Measurements from ENCODE around the gene RPL31.
A peak's percentile ranks its signal among the peaks of the same experiment; 100 is the strongest.

RPL31 gene

DNA sequence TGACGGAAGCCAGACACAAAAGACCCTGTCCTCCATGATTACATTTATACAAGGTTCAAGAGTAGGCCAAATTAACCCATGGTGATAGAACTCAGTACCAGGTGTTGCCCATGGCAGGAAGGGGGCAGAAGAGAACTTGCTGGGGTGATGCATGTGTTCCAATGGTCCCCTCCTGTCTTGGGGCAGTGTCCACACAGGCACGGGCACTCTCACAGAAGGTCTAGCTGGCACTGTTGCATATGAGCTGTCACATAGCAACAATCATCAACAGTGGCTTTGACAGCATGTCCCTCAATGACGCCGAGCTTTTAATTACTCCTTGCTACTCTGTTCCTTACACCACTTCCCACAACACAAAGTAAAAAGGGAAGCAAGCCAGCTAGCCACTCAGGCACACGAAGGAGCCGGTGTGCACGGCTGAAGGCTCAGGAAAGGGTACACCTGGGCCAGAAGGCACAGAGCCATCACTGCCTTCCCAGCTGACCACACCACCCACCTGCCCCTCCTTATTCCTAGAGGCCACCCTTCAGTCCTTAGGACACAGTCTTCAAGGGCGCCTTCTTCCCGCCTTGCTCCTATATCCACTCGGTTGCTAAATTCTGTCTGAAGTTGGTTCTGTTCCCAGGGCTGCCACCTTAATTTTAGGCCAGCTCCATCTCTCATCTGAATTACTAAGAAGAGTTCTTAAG lies 28.9 kb downstream of the RPL31 start:
- no peak for DNase-seq (ENCODE audit: low read depth, low spot score)
- ChIA-PET POLR2A (no interaction called here), CTCF (interaction anchor here (1.1 to 4.4 kb wide), 4 partner anchors 12 to 301 kb away, joined by 3 to 19 read pairs (median 6); no protein-coding TSS in a partner anchor)
- no peak overlapping the region for H3K4me3 ChIP-seq (ENCODE audit: low read depth, low read length)
- TF ChIP-seq, protein P1, sequence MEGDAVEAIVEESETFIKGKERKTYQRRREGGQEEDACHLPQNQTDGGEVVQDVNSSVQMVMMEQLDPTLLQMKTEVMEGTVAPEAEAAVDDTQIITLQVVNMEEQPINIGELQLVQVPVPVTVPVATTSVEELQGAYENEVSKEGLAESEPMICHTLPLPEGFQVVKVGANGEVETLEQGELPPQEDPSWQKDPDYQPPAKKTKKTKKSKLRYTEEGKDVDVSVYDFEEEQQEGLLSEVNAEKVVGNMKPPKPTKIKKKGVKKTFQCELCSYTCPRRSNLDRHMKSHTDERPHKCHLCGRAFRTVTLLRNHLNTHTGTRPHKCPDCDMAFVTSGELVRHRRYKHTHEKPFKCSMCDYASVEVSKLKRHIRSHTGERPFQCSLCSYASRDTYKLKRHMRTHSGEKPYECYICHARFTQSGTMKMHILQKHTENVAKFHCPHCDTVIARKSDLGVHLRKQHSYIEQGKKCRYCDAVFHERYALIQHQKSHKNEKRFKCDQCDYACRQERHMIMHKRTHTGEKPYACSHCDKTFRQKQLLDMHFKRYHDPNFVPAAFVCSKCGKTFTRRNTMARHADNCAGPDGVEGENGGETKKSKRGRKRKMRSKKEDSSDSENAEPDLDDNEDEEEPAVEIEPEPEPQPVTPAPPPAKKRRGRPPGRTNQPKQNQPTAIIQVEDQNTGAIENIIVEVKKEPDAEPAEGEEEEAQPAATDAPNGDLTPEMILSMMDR (IDR thresholded peaks at IDR 0.05; ENCODE audit: insufficient read depth, low read length, missing control alignments) = no peak

- CTCF ChIA-PET = interaction anchor here (1.0 to 4.4 kb wide), 6 partner anchors 15 to 302 kb away, joined by 3 to 19 read pairs (median 6); no protein-coding TSS in a partner anchor
- no peak overlapping the region for H3K4me3 ChIP-seq (ENCODE audit: low read depth, low read length)
- POLR2A ChIA-PET = no interaction called here
- no peak for DNase-seq (ENCODE audit: low read depth, low spot score)
- TF ChIP-seq, protein P1 (IDR thresholded peaks at IDR 0.05; ENCODE audit: insufficient read depth, low read length, missing control alignments) = no peak
These were observed 30.1 kb downstream of the RPL31 start for GRCh38 chr2:101032084-101032776.

GRCh38 chr2:101036562-101036961 lies 34.5 kb downstream of the RPL31 start:
- CTCF ChIA-PET = interaction anchor here (0.6 to 5.3 kb wide), 30 partner anchors 9 to 430 kb away, joined by 3 to 132 read pairs (median 6); partner anchors contain the start of gene TBC1D8
- no peak overlapping the region for H3K4me3 ChIP-seq (ENCODE audit: low read depth, low read length)
- DNase-seq (ENCODE audit: low read depth, low spot score) = no peak
- TF ChIP-seq, protein P1 (IDR thresholded peaks at IDR 0.05; ENCODE audit: insufficient read depth, low read length, missing control alignments) = peak; percentile 49
- POLR2A ChIA-PET = no interaction called here

DNA sequence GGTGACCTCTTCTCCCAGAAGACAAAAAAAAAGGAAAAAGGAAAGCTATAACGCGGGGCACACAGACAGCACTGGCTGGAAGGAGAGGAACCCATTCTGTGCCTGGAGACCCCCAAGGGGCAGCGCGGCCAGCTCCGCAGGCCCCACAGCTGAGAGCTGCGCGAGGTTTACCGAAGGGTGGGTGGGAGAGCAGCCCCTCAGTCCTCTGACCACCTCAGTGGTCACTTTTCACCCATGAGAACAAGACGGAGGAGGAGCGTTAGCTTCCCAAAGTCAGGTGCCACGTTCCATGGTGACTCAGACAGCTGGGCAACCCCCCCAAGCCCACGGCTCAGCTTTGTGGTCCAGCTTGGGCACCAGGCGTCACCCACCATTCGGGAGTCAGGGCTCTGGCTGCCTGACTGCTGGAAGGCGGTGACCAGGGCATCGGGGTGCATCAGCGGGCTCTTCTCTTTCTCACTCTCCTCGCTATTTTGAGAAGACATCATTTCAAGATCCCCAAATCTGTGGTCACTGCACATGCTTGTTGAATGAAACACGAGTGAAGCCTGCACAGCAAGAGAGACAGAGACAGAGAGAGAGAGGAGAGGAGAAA lies 35.2 kb downstream of the RPL31 start:
- ChIA-PET CTCF (interaction anchor here (0.6 to 5.3 kb wide), 29 partner anchors 8 to 431 kb away, joined by 3 to 132 read pairs (median 5); partner anchors contain the start of gene TBC1D8), POLR2A (no interaction called here)
- H3K4me3 ChIP-seq (ENCODE audit: low read depth, low read length) = no peak overlapping the region
- no peak for DNase-seq (ENCODE audit: low read depth, low spot score)
- TF ChIP-seq, protein P1 (IDR thresholded peaks at IDR 0.05; ENCODE audit: insufficient read depth, low read length, missing control alignments) = no peak

GRCh38 chr2:101038455-101039255 lies 36.6 kb downstream of the RPL31 start:
- CTCF ChIA-PET = interaction anchor here (1.2 to 5.3 kb wide), 6 partner anchors 9 to 176 kb away, joined by 3 to 132 read pairs (median 21); partner anchors contain the start of gene TBC1D8

More at GRCh38 chr2:101038455-101039255, 36.6 kb downstream of the RPL31 start:
- POLR2A ChIA-PET = no interaction called here
- H3K4me3 ChIP-seq (ENCODE audit: low read depth, low read length) = no peak overlapping the region
- TF ChIP-seq, protein P1 (IDR thresholded peaks at IDR 0.05; ENCODE audit: insufficient read depth, low read length, missing control alignments) = peak; percentile 15
- DNase-seq (ENCODE audit: low read depth, low spot score) = no peak
